ENCODE results near the gene SMIM31. TPM values are rescaled to one million over a fixed set of nuclear protein-coding genes. Genes with fewer than 3 reads are reported as not detected.

SMIM31 gene
- polyA plus RNA-seq, 3 donors: not detected

DNA sequence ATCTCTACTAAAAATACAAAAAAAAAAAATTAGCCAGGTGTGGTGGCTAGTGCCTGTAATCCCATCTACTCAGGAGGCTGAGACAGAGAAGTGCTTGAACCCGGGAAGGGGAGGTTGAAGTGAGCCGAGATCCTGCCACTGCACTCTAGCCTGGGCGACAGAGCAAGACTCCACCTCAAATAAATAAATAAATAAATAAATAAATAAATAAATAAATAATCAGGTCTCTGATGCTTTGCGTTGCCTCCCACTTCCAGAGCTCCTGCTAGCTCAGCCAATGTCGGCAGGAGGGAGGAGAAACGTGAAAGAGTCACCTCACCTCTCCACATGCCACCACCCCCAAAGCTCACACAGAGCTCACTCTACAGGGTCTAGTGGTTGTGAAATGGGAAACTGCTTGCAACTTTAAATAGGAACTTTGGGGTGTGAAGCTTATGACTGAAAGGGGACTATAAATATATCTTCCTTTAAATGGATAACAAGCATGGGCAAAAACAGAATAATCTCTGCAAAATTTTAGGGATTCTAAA is 7.9 kb downstream of the SMIM31 start:
- Mint-ChIP-seq H3K27ac (no peak overlapping the region), H3K36me3 (no peaks in the 10 kb centered on the region), H3K4me1 (no peaks in the 10 kb centered on the region), H3K4me3 (no peak overlapping the region), H3K9me3 (peaks cover 0 to 2% (median 0%) of the 10 kb centered on the region in 7 donors), H3K27me3 (ENCODE audit: low read depth in 3 of 3) (peaks cover 3 to 5% (median 5%) of the 10 kb centered on the region in 3 donors)
- Histone ChIP-seq H3K9ac (ENCODE audit: insufficient read depth, low read length, poor library complexity, severe bottlenecking) (no peak overlapping the region), H3K4me3 (replicated peaks in 1 of 3; ENCODE audit: low read depth in 2 of 3, low read length in 3 of 3) (no peak overlapping the region), H3K36me3 (replicated peaks in 1 of 2; ENCODE audit: control insufficient read depth in 1 of 2, insufficient read depth in 2 of 2, low read length in 2 of 2) (no peaks in the 10 kb centered on the region), H3K4me1 (ENCODE audit: control insufficient read depth in 1 of 2, insufficient read depth in 2 of 2, low read length in 2 of 2) (no peaks in the 10 kb centered on the region), H3K4me2 (replicated peaks; ENCODE audit: extremely low read depth, low read length, poor library complexity, severe bottlenecking) (no peak overlapping the region), H3K9me3 (replicated peaks in 1 of 2; ENCODE audit: control insufficient read depth in 1 of 2, insufficient read depth in 1 of 2, low read length in 2 of 2) (no peaks in the 10 kb centered on the region), H3K27ac (ENCODE audit: low read depth in 1 of 2, low read length in 2 of 2) (no peak overlapping the region), H4K20me1 (ENCODE audit: insufficient read depth, low read length) (no peaks in the 10 kb centered on the region), H2AFZ (ENCODE audit: insufficient read depth, low read depth, low read length, poor library complexity, severe bottlenecking) (no peak overlapping the region), H3K79me2 (ENCODE audit: insufficient read depth, low read length) (no peaks in the 10 kb centered on the region), H3K27me3 (ENCODE audit: control insufficient read depth in 2 of 2, insufficient read depth in 2 of 2, low read length in 2 of 2) (no peaks in the 10 kb centered on the region)
- DNase-seq: no peak
- WGBS (ENCODE audit: insufficient coverage): no CpG with 5 or more reads among the region's 6 CpGs
- intact Hi-C loops (cut with micrococcal nuclease): no loop called here
- TF ChIP-seq, protein P1, sequence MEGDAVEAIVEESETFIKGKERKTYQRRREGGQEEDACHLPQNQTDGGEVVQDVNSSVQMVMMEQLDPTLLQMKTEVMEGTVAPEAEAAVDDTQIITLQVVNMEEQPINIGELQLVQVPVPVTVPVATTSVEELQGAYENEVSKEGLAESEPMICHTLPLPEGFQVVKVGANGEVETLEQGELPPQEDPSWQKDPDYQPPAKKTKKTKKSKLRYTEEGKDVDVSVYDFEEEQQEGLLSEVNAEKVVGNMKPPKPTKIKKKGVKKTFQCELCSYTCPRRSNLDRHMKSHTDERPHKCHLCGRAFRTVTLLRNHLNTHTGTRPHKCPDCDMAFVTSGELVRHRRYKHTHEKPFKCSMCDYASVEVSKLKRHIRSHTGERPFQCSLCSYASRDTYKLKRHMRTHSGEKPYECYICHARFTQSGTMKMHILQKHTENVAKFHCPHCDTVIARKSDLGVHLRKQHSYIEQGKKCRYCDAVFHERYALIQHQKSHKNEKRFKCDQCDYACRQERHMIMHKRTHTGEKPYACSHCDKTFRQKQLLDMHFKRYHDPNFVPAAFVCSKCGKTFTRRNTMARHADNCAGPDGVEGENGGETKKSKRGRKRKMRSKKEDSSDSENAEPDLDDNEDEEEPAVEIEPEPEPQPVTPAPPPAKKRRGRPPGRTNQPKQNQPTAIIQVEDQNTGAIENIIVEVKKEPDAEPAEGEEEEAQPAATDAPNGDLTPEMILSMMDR (IDR thresholded peaks at IDR 0.05): no peak

DNA sequence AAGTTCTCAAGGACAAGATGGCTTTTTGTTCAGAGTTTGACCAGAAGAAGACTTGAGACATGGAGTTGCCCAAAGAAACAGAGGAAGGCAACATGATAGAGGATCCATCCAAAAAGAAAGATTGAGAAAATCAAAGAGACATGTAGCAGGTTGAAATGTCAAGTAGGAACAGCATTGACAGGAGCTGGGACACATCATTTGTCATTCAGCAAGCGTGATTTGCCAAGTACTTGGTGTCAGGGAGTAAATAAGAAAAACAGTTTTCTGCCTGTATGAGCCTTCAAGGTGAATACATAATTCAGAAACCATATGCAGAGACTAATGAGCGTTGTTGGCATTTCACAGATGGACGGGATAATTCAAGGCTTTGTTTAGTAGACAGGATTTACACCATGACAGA is 11.2 kb downstream of the SMIM31 start:
- Mint-ChIP-seq H3K4me3 (no peak overlapping the region), H3K27ac (no peak overlapping the region), H3K4me1 (no peaks in the 10 kb centered on the region), H3K27me3 (ENCODE audit: low read depth in 3 of 3) (peaks cover 3 to 7% (median 4%) of the 10 kb centered on the region in 3 donors), H3K9me3 (peaks cover 0 to 2% (median 0%) of the 10 kb centered on the region in 7 donors), H3K36me3 (no peaks in the 10 kb centered on the region)
- H4K20me1 ChIP-seq (ENCODE audit: insufficient read depth, low read length): no peaks in the 10 kb centered on the region
- H3K27ac ChIP-seq (ENCODE audit: low read depth in 1 of 2, low read length in 2 of 2): no peak overlapping the region
- no peak overlapping the region for H3K9ac ChIP-seq (ENCODE audit: insufficient read depth, low read length, poor library complexity, severe bottlenecking)
- H2AFZ ChIP-seq (ENCODE audit: insufficient read depth, low read depth, low read length, poor library complexity, severe bottlenecking): no peak overlapping the region
- H3K4me2 ChIP-seq (replicated peaks; ENCODE audit: extremely low read depth, low read length, poor library complexity, severe bottlenecking): no peak overlapping the region
- DNase-seq: no peak
- no peaks in the 10 kb centered on the region for H3K9me3 ChIP-seq (replicated peaks in 1 of 2; ENCODE audit: control insufficient read depth in 1 of 2, insufficient read depth in 1 of 2, low read length in 2 of 2)
- H3K27me3 ChIP-seq (ENCODE audit: control insufficient read depth in 2 of 2, insufficient read depth in 2 of 2, low read length in 2 of 2): no peaks in the 10 kb centered on the region
- no peaks in the 10 kb centered on the region for H3K79me2 ChIP-seq (ENCODE audit: insufficient read depth, low read length)
- no peaks in the 10 kb centered on the region for H3K36me3 ChIP-seq (replicated peaks in 1 of 2; ENCODE audit: control insufficient read depth in 1 of 2, insufficient read depth in 2 of 2, low read length in 2 of 2)
- TF ChIP-seq, protein P1 (IDR thresholded peaks at IDR 0.05): no peak
- intact Hi-C loops (cut with micrococcal nuclease): no loop called here
- no peaks in the 10 kb centered on the region for H3K4me1 ChIP-seq (ENCODE audit: control insufficient read depth in 1 of 2, insufficient read depth in 2 of 2, low read length in 2 of 2)
- WGBS (ENCODE audit: insufficient coverage): no CpG with 5 or more reads among the region's 3 CpGs
- H3K4me3 ChIP-seq (replicated peaks in 1 of 3; ENCODE audit: low read depth in 2 of 3, low read length in 3 of 3): no peak overlapping the region
